Measurements from ENCODE around the gene MFAP3. TPM values are rescaled to one million over a fixed set of nuclear protein-coding genes. Genes with fewer than 3 reads are reported as not detected.

Gene MFAP3
- total and polyA plus RNA-seq, 5 donors from 2014 or later = 3.4 to 15.2 (median 6.4) TPM

- no peak overlapping the region for H3K4me3 Mint-ChIP-seq
- peaks cover 0 to 4% (median 0%) of the 10 kb centered on the region in 4 donors for H3K4me1 Mint-ChIP-seq
- no peak overlapping the region for H3K27ac Mint-ChIP-seq
- DNase-seq (no peak), ATAC-seq (ENCODE audit: low read depth in 2 of 2) (no peak)
- H3K9me3 ChIP-seq (ENCODE audit: control insufficient read depth in 2 of 2, low read length in 2 of 2) = no peaks in the 10 kb centered on the region
- H3K36me3 ChIP-seq (ENCODE audit: control insufficient read depth, insufficient read depth, low read length) = no peaks in the 10 kb centered on the region
- H3K4me1 ChIP-seq (ENCODE audit: control insufficient read depth, insufficient read depth, low read length, poor library complexity, severe bottlenecking) = no peaks in the 10 kb centered on the region
- peaks cover 3% of the 10 kb centered on the region for H3K27me3 ChIP-seq (ENCODE audit: control insufficient read depth, insufficient read depth, low read length)
- no peaks in the 10 kb centered on the region for H3K9me3 Mint-ChIP-seq
- no peak overlapping the region for H3K4me3 ChIP-seq (ENCODE audit: low read depth, low read length)
- peaks cover 4% of the 10 kb centered on the region for H3K27me3 Mint-ChIP-seq
- no peaks in the 10 kb centered on the region for H3K36me3 Mint-ChIP-seq
- H3K27ac ChIP-seq (ENCODE audit: insufficient read depth, low read length, poor library complexity, severe bottlenecking) = no peak overlapping the region
Measured at GRCh38 chr5:154092356-154093141, 53.8 kb downstream of the MFAP3 start.

GRCh38 chr5:154093142-154093532 lies 54.4 kb downstream of the MFAP3 start:
- Histone ChIP-seq H3K4me3 (ENCODE audit: low read depth, low read length) (no peak overlapping the region), H3K27me3 (ENCODE audit: control insufficient read depth, insufficient read depth, low read length) (peaks cover 3% of the 10 kb centered on the region), H3K9me3 (ENCODE audit: control insufficient read depth in 2 of 2, low read length in 2 of 2) (no peaks in the 10 kb centered on the region), H3K4me1 (ENCODE audit: control insufficient read depth, insufficient read depth, low read length, poor library complexity, severe bottlenecking) (no peaks in the 10 kb centered on the region), H3K27ac (ENCODE audit: insufficient read depth, low read length, poor library complexity, severe bottlenecking) (no peak overlapping the region), H3K36me3 (ENCODE audit: control insufficient read depth, insufficient read depth, low read length) (no peaks in the 10 kb centered on the region)
- no peak overlapping the region for H3K27ac Mint-ChIP-seq
- ATAC-seq (ENCODE audit: low read depth in 2 of 2) (no peak), DNase-seq (no peak)
- H3K4me3 Mint-ChIP-seq = no peak overlapping the region
- H3K4me1 Mint-ChIP-seq = peaks cover 0 to 4% (median 0%) of the 10 kb centered on the region in 4 donors
- no peaks in the 10 kb centered on the region for H3K9me3 Mint-ChIP-seq
- H3K27me3 Mint-ChIP-seq = peaks cover 4% of the 10 kb centered on the region
- no peaks in the 10 kb centered on the region for H3K36me3 Mint-ChIP-seq

- no peaks in the 10 kb centered on the region for H3K4me1 ChIP-seq (ENCODE audit: control insufficient read depth, insufficient read depth, low read length, poor library complexity, severe bottlenecking)
- no peaks in the 10 kb centered on the region for H3K9me3 ChIP-seq (ENCODE audit: control insufficient read depth in 2 of 2, low read length in 2 of 2)
- no peaks in the 10 kb centered on the region for H3K36me3 ChIP-seq (ENCODE audit: control insufficient read depth, insufficient read depth, low read length)
- Mint-ChIP-seq H3K36me3 (no peaks in the 10 kb centered on the region), H3K27me3 (no peaks in the 10 kb centered on the region), H3K9me3 (no peaks in the 10 kb centered on the region), H3K4me1 (no peaks in the 10 kb centered on the region), H3K27ac (no peak overlapping the region), H3K4me3 (no peak overlapping the region)
- DNase-seq (no peak), ATAC-seq (ENCODE audit: low read depth in 2 of 2) (no peak)
- H3K27ac ChIP-seq (ENCODE audit: insufficient read depth, low read length, poor library complexity, severe bottlenecking) = no peak overlapping the region
- H3K4me3 ChIP-seq (ENCODE audit: low read depth, low read length) = no peak overlapping the region
- peaks cover 3% of the 10 kb centered on the region for H3K27me3 ChIP-seq (ENCODE audit: control insufficient read depth, insufficient read depth, low read length)
Measured at GRCh38 chr5:154095904-154096303, 57.1 kb downstream of the MFAP3 start.

- Mint-ChIP-seq H3K4me1 (no peaks in the 10 kb centered on the region), H3K9me3 (no peaks in the 10 kb centered on the region), H3K27me3 (no peaks in the 10 kb centered on the region), H3K27ac (no peak overlapping the region), H3K4me3 (no peak overlapping the region), H3K36me3 (no peaks in the 10 kb centered on the region)
- Histone ChIP-seq H3K36me3 (ENCODE audit: control insufficient read depth, insufficient read depth, low read length) (no peaks in the 10 kb centered on the region), H3K4me1 (ENCODE audit: control insufficient read depth, insufficient read depth, low read length, poor library complexity, severe bottlenecking) (no peaks in the 10 kb centered on the region), H3K27me3 (ENCODE audit: control insufficient read depth, insufficient read depth, low read length) (peaks cover 3% of the 10 kb centered on the region), H3K4me3 (ENCODE audit: low read depth, low read length) (no peak overlapping the region), H3K27ac (ENCODE audit: insufficient read depth, low read length, poor library complexity, severe bottlenecking) (no peak overlapping the region), H3K9me3 (ENCODE audit: control insufficient read depth in 2 of 2, low read length in 2 of 2) (no peaks in the 10 kb centered on the region)
- DNase-seq (no peak), ATAC-seq (ENCODE audit: low read depth in 2 of 2) (no peak)
Measured at GRCh38 chr5:154097031-154097430, 58.3 kb downstream of the MFAP3 start.

- no peaks in the 10 kb centered on the region for H3K4me1 Mint-ChIP-seq
- no peaks in the 10 kb centered on the region for H3K4me1 ChIP-seq (ENCODE audit: control insufficient read depth, insufficient read depth, low read length, poor library complexity, severe bottlenecking)
- no peak overlapping the region for H3K4me3 Mint-ChIP-seq
- no peak overlapping the region for H3K4me3 ChIP-seq (ENCODE audit: low read depth, low read length)
- H3K9me3 Mint-ChIP-seq = no peaks in the 10 kb centered on the region
- H3K27me3 Mint-ChIP-seq = no peaks in the 10 kb centered on the region
- H3K27me3 ChIP-seq (ENCODE audit: control insufficient read depth, insufficient read depth, low read length) = peaks cover 2% of the 10 kb centered on the region
- no peak overlapping the region for H3K27ac Mint-ChIP-seq
- no peaks in the 10 kb centered on the region for H3K36me3 Mint-ChIP-seq
- H3K9me3 ChIP-seq (ENCODE audit: control insufficient read depth in 2 of 2, low read length in 2 of 2) = no peaks in the 10 kb centered on the region
- ATAC-seq (ENCODE audit: low read depth in 2 of 2) (no peak), DNase-seq (no peak)
- no peaks in the 10 kb centered on the region for H3K36me3 ChIP-seq (ENCODE audit: control insufficient read depth, insufficient read depth, low read length)
- no peak overlapping the region for H3K27ac ChIP-seq (ENCODE audit: insufficient read depth, low read length, poor library complexity, severe bottlenecking)
Measured at GRCh38 chr5:154098465-154098864, 59.7 kb downstream of the MFAP3 start.

- no peak overlapping the region for H3K27ac ChIP-seq (ENCODE audit: insufficient read depth, low read length, poor library complexity, severe bottlenecking)
- ATAC-seq (ENCODE audit: low read depth in 2 of 2) (no peak), DNase-seq (no peak)
- no peaks in the 10 kb centered on the region for H3K27me3 ChIP-seq (ENCODE audit: control insufficient read depth, insufficient read depth, low read length)
- no peaks in the 10 kb centered on the region for H3K27me3 Mint-ChIP-seq
- H3K4me1 Mint-ChIP-seq = no peaks in the 10 kb centered on the region
- H3K36me3 ChIP-seq (ENCODE audit: control insufficient read depth, insufficient read depth, low read length) = no peaks in the 10 kb centered on the region
- no peaks in the 10 kb centered on the region for H3K9me3 ChIP-seq (ENCODE audit: control insufficient read depth in 2 of 2, low read length in 2 of 2)
- no peak overlapping the region for H3K4me3 ChIP-seq (ENCODE audit: low read depth, low read length)
- peaks cover 0 to 1% (median 0%) of the 10 kb centered on the region in 7 donors for H3K9me3 Mint-ChIP-seq
- H3K36me3 Mint-ChIP-seq = no peaks in the 10 kb centered on the region
- H3K4me1 ChIP-seq (ENCODE audit: control insufficient read depth, insufficient read depth, low read length, poor library complexity, severe bottlenecking) = no peaks in the 10 kb centered on the region
- no peak overlapping the region for H3K27ac Mint-ChIP-seq
- no peak overlapping the region for H3K4me3 Mint-ChIP-seq
Measured at GRCh38 chr5:154101184-154101583, 62.4 kb downstream of the MFAP3 start.

GRCh38 chr5:154103233-154103632 lies 64.5 kb downstream of the MFAP3 start:
- no peaks in the 10 kb centered on the region for H3K36me3 Mint-ChIP-seq
- H3K27ac ChIP-seq (ENCODE audit: insufficient read depth, low read length, poor library complexity, severe bottlenecking) = no peak overlapping the region

More at GRCh38 chr5:154103233-154103632, 64.5 kb downstream of the MFAP3 start:
- Histone ChIP-seq H3K9me3 (ENCODE audit: control insufficient read depth in 2 of 2, low read length in 2 of 2) (no peaks in the 10 kb centered on the region), H3K4me3 (ENCODE audit: low read depth, low read length) (no peak overlapping the region), H3K27me3 (ENCODE audit: control insufficient read depth, insufficient read depth, low read length) (no peaks in the 10 kb centered on the region), H3K36me3 (ENCODE audit: control insufficient read depth, insufficient read depth, low read length) (no peaks in the 10 kb centered on the region), H3K4me1 (ENCODE audit: control insufficient read depth, insufficient read depth, low read length, poor library complexity, severe bottlenecking) (no peaks in the 10 kb centered on the region)
- Mint-ChIP-seq H3K27ac (no peak overlapping the region), H3K27me3 (no peaks in the 10 kb centered on the region), H3K9me3 (peaks cover 0 to 1% (median 0%) of the 10 kb centered on the region in 7 donors), H3K4me3 (no peak overlapping the region), H3K4me1 (no peaks in the 10 kb centered on the region)
- ATAC-seq (ENCODE audit: low read depth in 2 of 2) = no peak
- DNase-seq = no peak

Data from CD4-positive, CD25-positive, alpha-beta regulatory T cell (primary cell).